Karpas-422 (cell line): ENCODE data around the gene SPATA1. TPM values are rescaled to one million over a fixed set of nuclear protein-coding genes. Genes with fewer than 3 reads are reported as not detected.
A peak's percentile ranks its signal among the peaks of the same experiment; 100 is the strongest.

Experiments used
- DNase-seq: peaks from one replicate; pipeline ENCODE4 v3.0.0-alpha.2; 2015
- H2AFZ ChIP-seq: fragments of 200-600 bp; sonication (generic); 2 replicates; pipeline ENCODE4 v1.6.1; 2014; ENCODE audit warnings: antibody characterized with exemption, low read length, mixed read lengths
- H3K27ac ChIP-seq: fragments of 200-600 bp; sonication (generic); 2 replicates; pipeline ENCODE4 v1.5.1; 2014; ENCODE audit warnings: mild to moderate bottlenecking, low read length, moderate library complexity
- H3K27me3 ChIP-seq: fragments of 200-600 bp; sonication (generic); 2 replicates; pipeline ENCODE4 v1.6.1; 2014; ENCODE audit warnings: low read length, mixed read lengths
- H3K36me3 ChIP-seq: fragments of 200-600 bp; sonication (generic); 2 replicates; pipeline ENCODE4 v1.6.1; 2014; ENCODE audit warnings: low read length, mixed read lengths; ENCODE audit not compliant: insufficient read depth
- H3K4me1 ChIP-seq: fragments of 200-600 bp; sonication (generic); 2 replicates; pipeline ENCODE4 v1.6.1; 2014; ENCODE audit warnings: mild to moderate bottlenecking, low read length, mixed read lengths
- H3K4me2 ChIP-seq: fragments of 200-600 bp; sonication (generic); 2 replicates; pipeline ENCODE4 v1.6.1; 2014; ENCODE audit warnings: low read length, low read depth, mild to moderate bottlenecking; ENCODE audit not compliant: poor library complexity, severe bottlenecking
- H3K4me3 ChIP-seq: fragments of 200-600 bp; sonication (generic); 2 replicates; pipeline ENCODE4 v1.5.1; 2014; ENCODE audit warnings: mild to moderate bottlenecking, antibody characterized with exemption, low read length, mixed read lengths
- H3K79me2 ChIP-seq: fragments of 200-600 bp; sonication (generic); 2 replicates; pipeline ENCODE4 v1.6.1; 2014; ENCODE audit warnings: mild to moderate bottlenecking, low read length, mixed read lengths
- H3K9ac ChIP-seq: fragments of 200-600 bp; sonication (generic); 2 replicates; pipeline ENCODE4 v1.6.0; 2014; ENCODE audit warnings: low read length
- H3K9me2 ChIP-seq: fragments of 200-600 bp; sonication (generic), shearing (Covaris generic); replicated peaks from 2 replicates; pipeline ENCODE4 v1.6.0; 2014; ENCODE audit warnings: mild to moderate bottlenecking, low read length, moderate library complexity; ENCODE audit not compliant: insufficient read depth
- H3K9me3 ChIP-seq: fragments of 300-700, 200-600 bp; sonication (generic); 2 replicates; pipeline ENCODE4 v1.6.1; 2014; ENCODE audit warnings: low read length, mixed read lengths
- H4K20me1 ChIP-seq: fragments of 200-600 bp; sonication (generic); 2 replicates; pipeline ENCODE4 v1.6.1; 2014; ENCODE audit warnings: mild to moderate bottlenecking, antibody characterized with exemption, low read length, low read depth; ENCODE audit not compliant: insufficient read depth
- total RNA-seq: library from RNA; depleted of rRNA; stranded (reverse); fragments of >200 nt; shearing (Covaris generic); gene quantifications from 2 replicates; pipeline ENCODE4 v1.2.3, GENCODE V29; 2014; ENCODE audit warnings: low replicate concordance

Gene SPATA1
- total RNA-seq, 1 experiment from 2014 or later: 3.6 TPM

GRCh38 chr1:84600796-84601195 lies 94.6 kb downstream of the SPATA1 start:
- H3K9me3 ChIP-seq: peaks cover 11% of the 10 kb centered on the region
- no peaks in the 10 kb centered on the region for H3K9me2 ChIP-seq
- no peaks in the 10 kb centered on the region for H3K36me3 ChIP-seq
- no peak overlapping the region for H3K9ac ChIP-seq
- no peak overlapping the region for H3K27ac ChIP-seq
- H3K4me1 ChIP-seq: no peaks in the 10 kb centered on the region
- no peaks in the 10 kb centered on the region for H3K27me3 ChIP-seq
- no peaks in the 10 kb centered on the region for H3K79me2 ChIP-seq
- H3K4me3 ChIP-seq: no peak overlapping the region
- H3K4me2 ChIP-seq: no peak overlapping the region
- no peak overlapping the region for H2AFZ ChIP-seq
- no peak for DNase-seq
- H4K20me1 ChIP-seq: no peaks in the 10 kb centered on the region

DNA sequence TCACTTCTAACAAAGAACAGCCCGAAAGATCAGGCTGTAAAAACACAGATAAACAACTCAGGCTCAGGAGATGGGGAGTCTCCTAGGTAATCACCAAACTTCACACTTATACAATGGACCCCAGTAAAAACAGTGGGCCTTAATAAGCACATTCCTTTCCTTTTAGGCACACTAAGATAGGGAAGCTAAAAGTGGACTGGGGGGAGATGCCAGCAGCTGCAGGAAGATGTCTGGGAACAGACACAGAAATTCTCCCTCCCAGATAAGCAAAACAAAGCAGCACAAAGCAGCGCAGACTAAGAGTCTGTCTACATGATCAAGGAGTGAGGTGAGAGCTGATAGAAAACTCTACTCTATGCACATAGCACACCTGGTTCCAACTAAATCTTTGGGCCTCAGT lies 97.0 kb downstream of the SPATA1 start:
- no peak overlapping the region for H3K4me2 ChIP-seq

GRCh38 chr1:84603941-84604830 lies 98.0 kb downstream of the SPATA1 start:
- H4K20me1 ChIP-seq: no peaks in the 10 kb centered on the region
- H3K27me3 ChIP-seq: no peaks in the 10 kb centered on the region
- peaks cover 16% of the 10 kb centered on the region for H3K9me3 ChIP-seq
- peak; percentile 67 for DNase-seq
- no peaks in the 10 kb centered on the region for H3K9me2 ChIP-seq
- no peak overlapping the region for H3K4me3 ChIP-seq
- H3K4me1 ChIP-seq: no peaks in the 10 kb centered on the region
- H3K79me2 ChIP-seq: no peaks in the 10 kb centered on the region
- H3K4me2 ChIP-seq: no peak overlapping the region
- H3K36me3 ChIP-seq: no peaks in the 10 kb centered on the region
- no peak overlapping the region for H3K27ac ChIP-seq
- H3K9ac ChIP-seq: no peak overlapping the region
- H2AFZ ChIP-seq: no peak overlapping the region

More for the DNA sequence above, 97.0 kb downstream of the SPATA1 start:
- H3K36me3 ChIP-seq: no peaks in the 10 kb centered on the region
- H2AFZ ChIP-seq: no peak overlapping the region
- no peaks in the 10 kb centered on the region for H3K4me1 ChIP-seq
- H3K4me3 ChIP-seq: no peak overlapping the region
- peaks cover 16% of the 10 kb centered on the region for H3K9me3 ChIP-seq
- no peaks in the 10 kb centered on the region for H3K79me2 ChIP-seq
- no peak for DNase-seq
- H3K9me2 ChIP-seq: no peaks in the 10 kb centered on the region
- no peaks in the 10 kb centered on the region for H3K27me3 ChIP-seq
- no peak overlapping the region for H3K9ac ChIP-seq
- no peaks in the 10 kb centered on the region for H4K20me1 ChIP-seq
- H3K27ac ChIP-seq: no peak overlapping the region

GRCh38 chr1:84605157-84605556 lies 99.0 kb downstream of the SPATA1 start:
- no peaks in the 10 kb centered on the region for H3K36me3 ChIP-seq
- no peak overlapping the region for H2AFZ ChIP-seq
- no peak for DNase-seq
- no peak overlapping the region for H3K4me2 ChIP-seq
- H3K9me3 ChIP-seq: peaks cover 16% of the 10 kb centered on the region
- H3K27ac ChIP-seq: no peak overlapping the region
- H3K9ac ChIP-seq: no peak overlapping the region
- no peaks in the 10 kb centered on the region for H4K20me1 ChIP-seq
- no peaks in the 10 kb centered on the region for H3K9me2 ChIP-seq
- no peaks in the 10 kb centered on the region for H3K4me1 ChIP-seq
- H3K27me3 ChIP-seq: no peaks in the 10 kb centered on the region
- no peak overlapping the region for H3K4me3 ChIP-seq
- H3K79me2 ChIP-seq: no peaks in the 10 kb centered on the region

- no peak for DNase-seq
- Histone ChIP-seq H2AFZ (no peak overlapping the region), H3K4me1 (no peaks in the 10 kb centered on the region), H3K36me3 (no peaks in the 10 kb centered on the region), H3K79me2 (no peaks in the 10 kb centered on the region), H3K27ac (no peak overlapping the region), H3K9me2 (no peaks in the 10 kb centered on the region), H3K4me3 (no peak overlapping the region), H3K9me3 (peaks cover 16% of the 10 kb centered on the region), H3K27me3 (no peaks in the 10 kb centered on the region), H3K9ac (no peak overlapping the region), H4K20me1 (no peaks in the 10 kb centered on the region), H3K4me2 (no peak overlapping the region)
Measured at GRCh38 chr1:84606977-84607376, 100.8 kb downstream of the SPATA1 start.

DNA sequence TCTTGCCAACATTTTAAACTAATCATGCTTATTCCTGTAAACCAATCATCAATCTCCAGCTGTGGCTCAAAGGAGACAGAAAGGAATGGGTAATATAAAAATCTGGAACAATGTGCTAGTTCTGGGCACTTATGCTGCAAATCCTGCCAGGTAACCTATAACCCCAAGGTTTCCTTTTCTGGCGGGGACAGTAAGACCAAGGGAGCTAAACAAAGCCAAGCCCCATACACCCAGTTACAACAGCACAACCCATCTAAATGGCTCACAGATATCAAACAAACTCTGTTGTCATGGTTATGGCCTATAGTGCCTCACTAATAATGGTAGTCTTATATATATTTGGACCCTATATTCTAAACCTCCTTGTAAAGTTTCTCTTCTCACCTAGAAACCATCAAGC lies 104.9 kb downstream of the SPATA1 start:
- DNase-seq: no peak
- H3K27me3 ChIP-seq: no peaks in the 10 kb centered on the region
- H4K20me1 ChIP-seq: no peaks in the 10 kb centered on the region
- H3K9ac ChIP-seq: no peak overlapping the region
- peaks cover 2% of the 10 kb centered on the region for H3K9me3 ChIP-seq
- no peaks in the 10 kb centered on the region for H3K9me2 ChIP-seq
- H2AFZ ChIP-seq: no peak overlapping the region
- H3K4me2 ChIP-seq: no peak overlapping the region
- H3K27ac ChIP-seq: no peak overlapping the region
- H3K36me3 ChIP-seq: no peaks in the 10 kb centered on the region
- no peak overlapping the region for H3K4me3 ChIP-seq
- H3K4me1 ChIP-seq: no peaks in the 10 kb centered on the region
- H3K79me2 ChIP-seq: no peaks in the 10 kb centered on the region

DNA sequence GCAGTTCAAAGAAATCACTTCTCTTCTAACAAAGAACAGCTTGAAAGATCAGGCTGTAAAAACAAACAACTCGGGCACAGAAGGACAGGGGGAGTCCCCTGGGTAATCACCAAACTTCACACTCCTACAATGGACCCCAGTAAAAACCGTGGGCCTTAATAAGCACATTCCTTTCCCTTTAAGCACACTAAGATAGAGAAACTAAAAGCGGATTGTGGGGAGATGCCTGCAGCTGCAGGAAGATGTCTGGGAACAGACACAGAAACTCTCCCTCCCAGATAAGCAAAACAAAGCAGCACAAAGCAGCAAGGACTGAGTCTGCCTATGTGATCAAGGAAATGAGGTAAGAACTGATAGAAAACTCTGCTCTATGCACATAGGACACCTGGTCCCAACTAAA lies 105.6 kb downstream of the SPATA1 start:
- H3K36me3 ChIP-seq: no peaks in the 10 kb centered on the region
- H4K20me1 ChIP-seq: no peaks in the 10 kb centered on the region
- H3K27ac ChIP-seq: no peak overlapping the region
- no peak for DNase-seq
- H3K79me2 ChIP-seq: no peaks in the 10 kb centered on the region
- H3K9me3 ChIP-seq: no peaks in the 10 kb centered on the region
- no peak overlapping the region for H3K9ac ChIP-seq
- no peaks in the 10 kb centered on the region for H3K9me2 ChIP-seq
- H3K4me2 ChIP-seq: no peak overlapping the region
- no peak overlapping the region for H2AFZ ChIP-seq
- H3K4me1 ChIP-seq: no peaks in the 10 kb centered on the region
- no peaks in the 10 kb centered on the region for H3K27me3 ChIP-seq
- H3K4me3 ChIP-seq: no peak overlapping the region

DNA sequence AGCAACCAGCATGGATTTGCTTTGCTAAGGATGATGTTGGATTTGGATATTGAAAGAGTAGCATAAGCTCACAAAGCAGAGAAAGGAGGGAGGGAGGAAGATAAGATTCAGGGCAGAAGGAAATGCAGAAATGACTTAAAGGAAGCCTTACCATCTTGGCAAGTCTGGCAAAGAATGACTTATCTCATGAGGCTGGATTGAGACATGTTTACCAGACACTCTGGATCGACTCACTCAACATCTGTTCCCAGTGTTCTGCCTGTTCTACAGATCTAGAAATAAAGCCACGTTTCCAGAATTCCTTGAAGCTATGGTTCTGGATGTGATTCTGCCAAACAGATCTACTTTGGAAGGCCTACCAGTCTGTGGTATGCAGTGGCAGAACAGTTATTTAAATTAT lies 106.8 kb downstream of the SPATA1 start:
- Histone ChIP-seq H3K4me1 (no peaks in the 10 kb centered on the region), H3K27me3 (no peaks in the 10 kb centered on the region), H3K4me2 (no peak overlapping the region), H3K36me3 (no peaks in the 10 kb centered on the region), H3K4me3 (no peak overlapping the region), H3K9me3 (no peaks in the 10 kb centered on the region), H3K27ac (no peak overlapping the region), H2AFZ (no peak overlapping the region), H3K79me2 (no peaks in the 10 kb centered on the region), H4K20me1 (no peaks in the 10 kb centered on the region), H3K9ac (no peak overlapping the region), H3K9me2 (no peaks in the 10 kb centered on the region)
- DNase-seq: no peak
